GM12878 (cell line): ENCODE results near the gene ADCK1. TPM values are rescaled to one million over a fixed set of nuclear protein-coding genes. Genes with fewer than 3 reads are reported as not detected.

Experiments
- ATAC-seq: fragments of 200-7000 bp; cut with Tn5 transposase; 3 replicates; pipeline ENCODE4 v1.9.1; 2020; ENCODE audit warnings: mild to moderate bottlenecking, moderate library complexity
- BruUV-seq: library from RNA; stranded (reverse); fragments of 400-500 nt; replicated peaks from 2 replicates; lab custom pipeline; 2021; lab: Mats Ljungman, UMichigan
- CTCF ChIA-PET: fragments of 300-600 bp; sonication (Branson Sonifier 250); formaldehyde crosslinking; extraction: SDS; loops from one replicate; lab custom pipeline; 2021; ENCODE audit warnings: inconsistent platforms; lab: Yijun Ruan, JAX
- POLR2A ChIA-PET: fragments of 350-600 bp; formaldehyde crosslinking; extraction: SDS; loops from one replicate; lab custom pipeline; 2021; ENCODE audit warnings: inconsistent platforms; lab: Charles Lee
- RAD21 ChIA-PET: fragments of 300-600 bp; sonication (Branson Sonifier 250); formaldehyde crosslinking; loops from one replicate; lab custom pipeline; 2023; ENCODE audit warnings: antibody characterized with exemption; ENCODE audit not compliant: unreplicated experiment; lab: Charles Lee
- SMC1A ChIA-PET: fragments of 300-600 bp; sonication (Branson Sonifier 250); formaldehyde crosslinking; loops from one replicate; lab custom pipeline; 2023; ENCODE audit not compliant: unreplicated experiment, uncharacterized antibody; lab: Charles Lee
- DNase-seq: peaks from one replicate; pipeline ENCODE4 v3.0.0-alpha.2; 2011; ENCODE audit warnings: low read depth, low spot score
- FAIRE-seq: peaks from 3 replicates; lab custom pipeline; 2011; peaks lifted over from hg19 to GRCh38; lab: Jason Lieb, UNC
- H2AFZ ChIP-seq: 2 replicates; pipeline ENCODE4 v1.6.0; 2011; ENCODE audit warnings: low read depth, low read length, control low read depth; ENCODE audit not compliant: control insufficient read depth
- H3K27ac ChIP-seq: 2 replicates; pipeline ENCODE4 v1.5.1; 2011; ENCODE audit warnings: control low read depth; ENCODE audit not compliant: control insufficient read depth, insufficient read depth
- H3K27me3 ChIP-seq, 2 experiments: replicated peaks in 1 of 2; 2 replicates each; pipeline versions ENCODE4 v1.6.0 to v1.6.1; 2011; ENCODE audit warnings: low read length in 1 of 2; ENCODE audit not compliant: control insufficient read depth in 2 of 2, insufficient read depth in 2 of 2
- H3K36me3 ChIP-seq, 2 experiments: 2 replicates each; pipeline ENCODE4 v1.5.1; 2011; ENCODE audit warnings: low read length in 1 of 2; ENCODE audit not compliant: control insufficient read depth in 2 of 2, insufficient read depth in 2 of 2
- H3K4me1 ChIP-seq: 2 replicates; pipeline ENCODE4 v1.6.1; 2011; ENCODE audit warnings: mild to moderate bottlenecking, low read length, moderate library complexity, mixed read lengths; ENCODE audit not compliant: control insufficient read depth, insufficient read depth
- H3K4me2 ChIP-seq: 2 replicates; pipeline ENCODE4 v1.6.0; 2011; ENCODE audit warnings: control low read depth; ENCODE audit not compliant: control insufficient read depth, insufficient read depth
- H3K4me3 ChIP-seq: fragments of 200-600 bp; sonication (generic); 2 replicates; pipeline ENCODE4 v1.5.1; 2016
- H3K79me2 ChIP-seq: 2 replicates; pipeline ENCODE4 v1.6.0; 2011; ENCODE audit warnings: low read length; ENCODE audit not compliant: control insufficient read depth, insufficient read depth
- H3K9ac ChIP-seq: 2 replicates; pipeline ENCODE4 v1.8.0; 2011; ENCODE audit warnings: low read length, control low read depth, mixed read lengths; ENCODE audit not compliant: control insufficient read depth, insufficient read depth
- H3K9me3 ChIP-seq: replicated peaks from 3 replicates; pipeline ENCODE4 v1.5.1; 2011; ENCODE audit warnings: mild to moderate bottlenecking, low read length; ENCODE audit not compliant: control insufficient read depth, insufficient read depth
- H4K20me1 ChIP-seq: 2 replicates; pipeline ENCODE4 v1.6.0; 2011; ENCODE audit not compliant: control insufficient read depth, insufficient read depth
- BRCA1 ChIP-seq: IDR thresholded peaks from 2 replicates; pipeline ENCODE4 v1.6.1; 2011; ENCODE audit warnings: low read depth, low read length, improper control_type of control experiment
- CBFB ChIP-seq: IDR thresholded peaks from 2 replicates; pipeline ENCODE4 v1.6.1; 2016; ENCODE audit warnings: antibody characterized with exemption, low read depth
- HDAC6 ChIP-seq: fragments of 200-600 bp; sonication (generic); IDR thresholded peaks from one replicate; pipeline ENCODE4 v1.8.0; 2017; ENCODE audit warnings: antibody characterized with exemption; ENCODE audit not compliant: unreplicated experiment
- MTA3 ChIP-seq: IDR thresholded peaks from 2 replicates; pipeline ENCODE4 v1.6.1; 2012; ENCODE audit warnings: low read length, inconsistent platforms, borderline replicate concordance
- NRF1 ChIP-seq: conservative IDR thresholded peaks from 2 replicates; pipeline ENCODE4 v1.6.1; 2011; ENCODE audit warnings: mild to moderate bottlenecking, low read depth, low read length, improper control_type of control experiment
- PML ChIP-seq: IDR thresholded peaks from 2 replicates; pipeline ENCODE4 v1.6.1; 2012; ENCODE audit warnings: low read length, inconsistent platforms
- RAD21 ChIP-seq: IDR thresholded peaks from 2 replicates; pipeline ENCODE4 v1.6.1; 2011; ENCODE audit warnings: mild to moderate bottlenecking, low read depth, low read length, moderate library complexity; ENCODE audit not compliant: insufficient read depth
- SMAD1 ChIP-seq: fragments of 450-650 bp; IDR thresholded peaks from 2 replicates; pipeline ENCODE4 v1.6.1; 2018; ENCODE audit warnings: mild to moderate bottlenecking, low read depth; ENCODE audit not compliant: partially characterized antibody
- SMC3 ChIP-seq: IDR thresholded peaks from 2 replicates; pipeline ENCODE4 v1.6.1; 2011; ENCODE audit warnings: low read length, improper control_type of control experiment, borderline replicate concordance
- SP1 ChIP-seq: IDR thresholded peaks from one replicate; pipeline ENCODE4 v1.6.1; 2011; ENCODE audit warnings: low read depth, low read length
- STAT1 ChIP-seq: fragments of 450-650 bp; conservative IDR thresholded peaks from 2 replicates; pipeline ENCODE4 v1.6.1; 2014; ENCODE audit warnings: antibody characterized with exemption, mild to moderate bottlenecking
- TCF3 ChIP-seq: IDR thresholded peaks from 2 replicates; pipeline ENCODE4 v1.6.1; 2012; ENCODE audit warnings: low read depth, mild to moderate bottlenecking, low read length, borderline replicate concordance; ENCODE audit not compliant: insufficient read depth
- ZNF24 ChIP-seq: fragments of 450-650 bp; IDR thresholded peaks from 2 replicates; pipeline ENCODE4 v1.6.1; 2017; ENCODE audit warnings: antibody characterized with exemption, mild to moderate bottlenecking
- WGBS: methylation state at CpG from one replicate; pipeline ENCODE4 v1.1.6; 2016; ENCODE audit warnings: low lambda C conversion rate; ENCODE audit not compliant: insufficient replicate concordance, insufficient coverage; ENCODE audit errors: missing lambda C conversion rate; 5-methylcytosine and 5-hydroxymethylcytosine counted together
- in situ Hi-C: fragments of 300-500 bp; cut with MboI; formaldehyde crosslinking; loops from 9 replicates; pipeline ENCODE4 v1.14.3; 2018; ENCODE audit warnings: mixed read lengths
- intact Hi-C: fragments of 100-400 bp; cut with micrococcal nuclease; formaldehyde crosslinking; loops from one replicate; pipeline ENCODE4 v1.14.2; 2022; ENCODE audit not compliant: unreplicated experiment
- polyA plus RNA-seq, 11 experiments: library from polyadenylated mRNA; depleted of rRNA in 4 of 11; unstranded in 6 of 11; stranded (reverse) in 5 of 11; fragments of >200 nt; fragmentation: Nextera tagmentation in 4 of 11; fragmentation: Illumina TruSeq in 1 of 11; extraction: Ambion mirVana in 4 of 11; extraction: Trizol in 1 of 11; gene quantifications; 1 replicate in 1 of 11; 2 replicates in 10 of 11; pipeline versions ENCODE4 v1.2.1 to v1.2.3, GENCODE V29; 2011 to 2016; ENCODE audit warnings: inconsistent platforms in 2 of 11, missing spikeins in 2 of 11, low read depth in 1 of 11
- total RNA-seq, 4 experiments: library from RNA; depleted of rRNA in 3 of 4; stranded (reverse); fragments of >200 nt in 3 of 4; fragmentation: Illumina TruSeq in 1 of 4; extraction: Trizol in 1 of 4; gene quantifications; 2 replicates each; pipeline versions ENCODE4 v1.2.1 to v1.2.3, GENCODE V29; 2013 to 2021
- TF ChIP-seq, protein P1 (sequence below), 3 experiments: IDR thresholded peaks in 2 of 3; conservative IDR thresholded peaks in 1 of 3; 2 replicates each; pipeline ENCODE4 v1.5.1; 2011; ENCODE audit warnings: low read depth in 3 of 3, low read length in 3 of 3, mild to moderate bottlenecking in 3 of 3, control low read depth in 2 of 3, moderate library complexity in 2 of 3, inconsistent platforms in 1 of 3, mixed read lengths in 1 of 3; ENCODE audit not compliant: control insufficient read depth in 2 of 3, insufficient read depth in 1 of 3; ENCODE audit errors: extremely low read depth in 1 of 3
- TF ChIP-seq, protein P2 (sequence below): IDR thresholded peaks from 2 replicates; pipeline ENCODE4 v1.6.1; 2012; ENCODE audit warnings: low read length, inconsistent platforms
- TF ChIP-seq, protein P3 (sequence below): IDR thresholded peaks from 2 replicates; pipeline ENCODE4 v1.6.1; 2012; ENCODE audit warnings: low read depth, low read length, improper control_type of control experiment
- TF ChIP-seq, protein P4 (sequence below): fragments of 450-650 bp; IDR thresholded peaks from 2 replicates; pipeline ENCODE4 v1.6.1; 2017; ENCODE audit warnings: mild to moderate bottlenecking, moderate library complexity

Gene ADCK1
- total and polyA plus RNA-seq, 10 of the 15 experiments (the other 5 are each of a cell fraction or from before 2014, with no cell fraction given): 3.3 to 8.5 (median 5.1) TPM

DNA sequence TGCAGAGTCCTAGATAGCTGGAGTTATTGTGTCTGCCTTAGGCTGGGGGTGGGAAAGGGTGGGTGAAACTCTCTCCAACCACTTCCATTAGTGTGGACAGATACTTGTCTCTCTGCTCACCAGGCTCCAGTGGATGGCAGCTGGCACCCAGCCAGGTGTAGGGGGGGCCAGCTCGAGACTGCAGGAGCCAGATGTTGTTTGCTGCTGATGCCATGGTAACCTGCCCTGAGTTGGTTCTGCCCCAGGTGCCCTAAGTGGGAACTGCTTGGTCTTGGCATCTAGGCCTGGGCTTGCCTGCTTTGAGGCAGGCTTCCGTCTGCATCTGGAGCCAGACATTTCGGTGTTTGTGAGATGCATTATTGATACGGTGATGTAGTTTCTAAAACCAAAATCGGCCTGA, 82.2 kb downstream of the ADCK1 start:
- Histone ChIP-seq H2AFZ (no peak overlapping the region), H3K27me3 (no peaks in the 10 kb centered on the region), H3K4me3 (no peak overlapping the region), H3K4me2 (no peak overlapping the region), H3K9ac (no peak overlapping the region), H3K36me3 (no peaks in the 10 kb centered on the region; a peak in 1 of 4 replicates), H3K4me1 (no peaks in the 10 kb centered on the region), H3K27ac (no peak overlapping the region), H3K9me3 (no peaks in the 10 kb centered on the region), H3K79me2 (no peaks in the 10 kb centered on the region), H4K20me1 (no peaks in the 10 kb centered on the region)
- ATAC-seq (no peak), DNase-seq (no peak), FAIRE-seq (no peak)
- POLR2A ChIA-PET: no interaction called here
- RAD21 ChIA-PET: no interaction called here
- BruUV-seq: no TSS peak
- SMC1A ChIA-PET: no interaction called here
- in situ Hi-C loops: no loop called here
- intact Hi-C loops: no loop called here
- CTCF ChIA-PET: no interaction called here
- 71% methylated on average over 5 of the region's 5 CpGs for WGBS
- no peak for TF ChIP-seq ZNF24
- no peak for TF ChIP-seq BRCA1
- TF ChIP-seq CBFB: no peak
- no peak for TF ChIP-seq NRF1
- no peak for TF ChIP-seq SMAD1
- TF ChIP-seq SMC3: no peak
- no peak for TF ChIP-seq RAD21
- TF ChIP-seq SP1: no peak
- no peak for TF ChIP-seq PML
- no peak for TF ChIP-seq TCF3
- TF ChIP-seq, protein P1, sequence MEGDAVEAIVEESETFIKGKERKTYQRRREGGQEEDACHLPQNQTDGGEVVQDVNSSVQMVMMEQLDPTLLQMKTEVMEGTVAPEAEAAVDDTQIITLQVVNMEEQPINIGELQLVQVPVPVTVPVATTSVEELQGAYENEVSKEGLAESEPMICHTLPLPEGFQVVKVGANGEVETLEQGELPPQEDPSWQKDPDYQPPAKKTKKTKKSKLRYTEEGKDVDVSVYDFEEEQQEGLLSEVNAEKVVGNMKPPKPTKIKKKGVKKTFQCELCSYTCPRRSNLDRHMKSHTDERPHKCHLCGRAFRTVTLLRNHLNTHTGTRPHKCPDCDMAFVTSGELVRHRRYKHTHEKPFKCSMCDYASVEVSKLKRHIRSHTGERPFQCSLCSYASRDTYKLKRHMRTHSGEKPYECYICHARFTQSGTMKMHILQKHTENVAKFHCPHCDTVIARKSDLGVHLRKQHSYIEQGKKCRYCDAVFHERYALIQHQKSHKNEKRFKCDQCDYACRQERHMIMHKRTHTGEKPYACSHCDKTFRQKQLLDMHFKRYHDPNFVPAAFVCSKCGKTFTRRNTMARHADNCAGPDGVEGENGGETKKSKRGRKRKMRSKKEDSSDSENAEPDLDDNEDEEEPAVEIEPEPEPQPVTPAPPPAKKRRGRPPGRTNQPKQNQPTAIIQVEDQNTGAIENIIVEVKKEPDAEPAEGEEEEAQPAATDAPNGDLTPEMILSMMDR (IDR thresholded peaks at IDR 0.05 in 2 of 3, conservative IDR thresholded peaks at IDR 0.05 in 1 of 3; ENCODE audit: control insufficient read depth in 2 of 3, extremely low read depth in 1 of 3, insufficient read depth in 1 of 3, low read depth in 3 of 3, low read length in 3 of 3): no peak
- TF ChIP-seq, protein P2, sequence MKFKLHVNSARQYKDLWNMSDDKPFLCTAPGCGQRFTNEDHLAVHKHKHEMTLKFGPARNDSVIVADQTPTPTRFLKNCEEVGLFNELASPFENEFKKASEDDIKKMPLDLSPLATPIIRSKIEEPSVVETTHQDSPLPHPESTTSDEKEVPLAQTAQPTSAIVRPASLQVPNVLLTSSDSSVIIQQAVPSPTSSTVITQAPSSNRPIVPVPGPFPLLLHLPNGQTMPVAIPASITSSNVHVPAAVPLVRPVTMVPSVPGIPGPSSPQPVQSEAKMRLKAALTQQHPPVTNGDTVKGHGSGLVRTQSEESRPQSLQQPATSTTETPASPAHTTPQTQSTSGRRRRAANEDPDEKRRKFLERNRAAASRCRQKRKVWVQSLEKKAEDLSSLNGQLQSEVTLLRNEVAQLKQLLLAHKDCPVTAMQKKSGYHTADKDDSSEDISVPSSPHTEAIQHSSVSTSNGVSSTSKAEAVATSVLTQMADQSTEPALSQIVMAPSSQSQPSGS: no peak
- TF ChIP-seq, protein P3, sequence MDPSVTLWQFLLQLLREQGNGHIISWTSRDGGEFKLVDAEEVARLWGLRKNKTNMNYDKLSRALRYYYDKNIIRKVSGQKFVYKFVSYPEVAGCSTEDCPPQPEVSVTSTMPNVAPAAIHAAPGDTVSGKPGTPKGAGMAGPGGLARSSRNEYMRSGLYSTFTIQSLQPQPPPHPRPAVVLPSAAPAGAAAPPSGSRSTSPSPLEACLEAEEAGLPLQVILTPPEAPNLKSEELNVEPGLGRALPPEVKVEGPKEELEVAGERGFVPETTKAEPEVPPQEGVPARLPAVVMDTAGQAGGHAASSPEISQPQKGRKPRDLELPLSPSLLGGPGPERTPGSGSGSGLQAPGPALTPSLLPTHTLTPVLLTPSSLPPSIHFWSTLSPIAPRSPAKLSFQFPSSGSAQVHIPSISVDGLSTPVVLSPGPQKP: no peak
- TF ChIP-seq STAT1: no peak
- no peak for TF ChIP-seq HDAC6
- TF ChIP-seq, protein P4, sequence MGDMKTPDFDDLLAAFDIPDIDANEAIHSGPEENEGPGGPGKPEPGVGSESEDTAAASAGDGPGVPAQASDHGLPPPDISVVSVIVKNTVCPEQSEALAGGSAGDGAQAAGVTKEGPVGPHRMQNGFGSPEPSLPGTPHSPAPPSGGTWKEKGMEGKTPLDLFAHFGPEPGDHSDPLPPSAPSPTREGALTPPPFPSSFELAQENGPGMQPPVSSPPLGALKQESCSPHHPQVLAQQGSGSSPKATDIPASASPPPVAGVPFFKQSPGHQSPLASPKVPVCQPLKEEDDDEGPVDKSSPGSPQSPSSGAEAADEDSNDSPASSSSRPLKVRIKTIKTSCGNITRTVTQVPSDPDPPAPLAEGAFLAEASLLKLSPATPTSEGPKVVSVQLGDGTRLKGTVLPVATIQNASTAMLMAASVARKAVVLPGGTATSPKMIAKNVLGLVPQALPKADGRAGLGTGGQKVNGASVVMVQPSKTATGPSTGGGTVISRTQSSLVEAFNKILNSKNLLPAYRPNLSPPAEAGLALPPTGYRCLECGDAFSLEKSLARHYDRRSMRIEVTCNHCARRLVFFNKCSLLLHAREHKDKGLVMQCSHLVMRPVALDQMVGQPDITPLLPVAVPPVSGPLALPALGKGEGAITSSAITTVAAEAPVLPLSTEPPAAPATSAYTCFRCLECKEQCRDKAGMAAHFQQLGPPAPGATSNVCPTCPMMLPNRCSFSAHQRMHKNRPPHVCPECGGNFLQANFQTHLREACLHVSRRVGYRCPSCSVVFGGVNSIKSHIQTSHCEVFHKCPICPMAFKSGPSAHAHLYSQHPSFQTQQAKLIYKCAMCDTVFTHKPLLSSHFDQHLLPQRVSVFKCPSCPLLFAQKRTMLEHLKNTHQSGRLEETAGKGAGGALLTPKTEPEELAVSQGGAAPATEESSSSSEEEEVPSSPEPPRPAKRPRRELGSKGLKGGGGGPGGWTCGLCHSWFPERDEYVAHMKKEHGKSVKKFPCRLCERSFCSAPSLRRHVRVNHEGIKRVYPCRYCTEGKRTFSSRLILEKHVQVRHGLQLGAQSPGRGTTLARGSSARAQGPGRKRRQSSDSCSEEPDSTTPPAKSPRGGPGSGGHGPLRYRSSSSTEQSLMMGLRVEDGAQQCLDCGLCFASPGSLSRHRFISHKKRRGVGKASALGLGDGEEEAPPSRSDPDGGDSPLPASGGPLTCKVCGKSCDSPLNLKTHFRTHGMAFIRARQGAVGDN: no peak
- TF ChIP-seq MTA3: no peak
